Large intestine (tissue), 3 donors: ENCODE measurements around the gene KCTD1. TPM values are rescaled to one million over a fixed set of nuclear protein-coding genes. Genes with fewer than 3 reads are reported as not detected.
A peak's percentile ranks its signal among the peaks of the same experiment; 100 is the strongest.

Source experiments
- DNase-seq, 2 donors: peaks; one replicate each; pipeline versions ENCODE4 v3.0.0 to v3.0.0-alpha.2; 2013
- H3K27ac ChIP-seq: one replicate; pipeline ENCODE4 v1.5.1; 2013; ENCODE audit warnings: low read length
- H3K27me3 ChIP-seq: 2 replicates; pipeline ENCODE4 v1.6.1; 2013; ENCODE audit warnings: low read length; ENCODE audit not compliant: control insufficient read depth, insufficient read depth
- H3K36me3 ChIP-seq: 2 replicates; pipeline ENCODE4 v1.6.1; 2013; ENCODE audit warnings: low read length; ENCODE audit not compliant: control insufficient read depth, insufficient read depth
- H3K4me1 ChIP-seq: one replicate; pipeline ENCODE4 v1.6.1; 2013; ENCODE audit warnings: low read length; ENCODE audit not compliant: control insufficient read depth, insufficient read depth
- H3K4me3 ChIP-seq: one replicate; pipeline ENCODE4 v1.5.1; 2013; ENCODE audit warnings: low read length
- H3K9me3 ChIP-seq: one replicate; pipeline ENCODE4 v1.6.1; 2013; ENCODE audit warnings: mild to moderate bottlenecking, low read depth, low read length, moderate library complexity; ENCODE audit not compliant: control insufficient read depth
- WGBS: methylation state at CpG from one replicate; pipeline ENCODE4 v1.1.5; 2013; ENCODE audit warnings: low lambda C conversion rate; ENCODE audit not compliant: insufficient coverage; 5-methylcytosine and 5-hydroxymethylcytosine counted together
- polyA plus RNA-seq: library from polyadenylated mRNA; unstranded; fragments of 120-200 nt; gene quantifications from one replicate; pipeline ENCODE4 v1.2.1, GENCODE V29; 2013

KCTD1 gene
- polyA plus RNA-seq, 1 donor = 7.7 TPM

DNA sequence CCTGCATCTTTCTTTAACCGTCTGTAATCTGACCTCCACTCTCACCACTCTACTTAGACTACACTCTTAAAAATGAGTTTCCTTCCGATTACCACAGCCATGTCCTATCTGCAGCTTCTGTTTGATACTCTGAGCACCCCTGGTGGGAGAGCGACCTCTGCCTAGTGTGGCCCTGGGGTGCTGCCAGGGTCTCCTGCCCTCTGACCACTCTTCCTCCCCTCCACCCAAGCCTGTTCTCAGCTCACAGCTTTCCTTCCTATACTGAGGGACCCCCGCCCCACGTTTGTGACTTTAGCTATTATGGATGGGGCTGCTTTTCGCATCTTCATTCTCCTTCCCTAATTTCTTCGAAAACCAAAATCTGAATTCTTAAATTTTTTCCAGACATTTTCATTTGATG lies 132.7 kb downstream of the KCTD1 start:
- Histone ChIP-seq H3K9me3 (no peaks in the 10 kb centered on the region), H3K27me3 (no peaks in the 10 kb centered on the region), H3K4me3 (no peak overlapping the region), H3K27ac (no peak overlapping the region), H3K36me3 (no peaks in the 10 kb centered on the region), H3K4me1 (no peaks in the 10 kb centered on the region)
- 87% methylated on average over 3 of the region's 7 CpGs for WGBS
- DNase-seq = no peak

DNA sequence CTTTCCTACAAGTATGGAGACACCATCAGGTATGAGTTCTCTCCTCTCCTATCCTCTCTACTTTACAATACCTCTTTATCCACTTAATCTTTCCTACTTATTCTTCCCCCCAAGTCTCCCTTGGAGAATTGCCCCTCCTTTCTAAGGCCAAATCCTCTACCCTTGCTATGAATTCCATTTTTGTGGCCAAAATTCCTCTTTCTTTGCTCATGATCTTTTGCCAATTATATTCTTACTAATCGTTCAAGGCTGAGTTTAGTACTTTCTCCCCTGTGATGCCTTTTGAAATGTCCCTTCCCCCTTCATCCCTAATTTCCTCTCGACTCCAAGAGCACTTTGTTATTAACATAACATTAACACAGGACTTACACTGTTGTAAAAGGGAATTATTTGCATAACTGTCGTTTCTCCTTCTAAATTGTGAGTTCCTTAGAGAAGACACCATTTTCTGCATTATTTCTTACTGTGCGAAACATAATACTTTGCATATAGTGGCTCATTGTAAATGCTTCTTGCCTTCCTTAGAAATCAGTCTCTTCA lies 133.4 kb downstream of the KCTD1 start:
- H3K36me3 ChIP-seq = no peaks in the 10 kb centered on the region
- no peak overlapping the region for H3K4me3 ChIP-seq
- no peak for DNase-seq
- H3K27me3 ChIP-seq = no peaks in the 10 kb centered on the region
- no peaks in the 10 kb centered on the region for H3K4me1 ChIP-seq
- no peaks in the 10 kb centered on the region for H3K9me3 ChIP-seq
- WGBS = 78% methylated on average over 3 of the region's 4 CpGs
- no peak overlapping the region for H3K27ac ChIP-seq

DNA sequence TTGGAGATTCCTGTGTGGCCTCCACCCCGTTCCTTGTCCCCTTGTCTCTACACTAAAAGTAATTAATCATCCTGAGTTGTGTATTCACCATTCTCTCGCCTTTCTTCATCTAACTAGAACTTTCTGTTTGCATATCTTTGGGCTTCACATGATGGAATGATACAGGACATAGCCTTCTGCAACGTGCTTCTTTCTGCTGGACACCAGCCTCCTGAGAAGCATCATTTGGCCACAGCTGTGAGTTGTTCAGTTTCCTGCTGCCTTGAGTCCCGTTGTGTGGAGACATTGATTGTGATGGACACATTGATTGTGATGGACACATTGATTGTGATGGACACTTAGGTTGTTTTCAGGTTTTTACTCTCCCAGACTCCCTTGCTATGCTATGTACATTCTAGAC lies 139.3 kb downstream of the KCTD1 start:
- WGBS = 80% methylated on average over 1 of the region's 4 CpGs
- Histone ChIP-seq H3K27ac (no peak overlapping the region), H3K9me3 (no peaks in the 10 kb centered on the region), H3K4me1 (no peaks in the 10 kb centered on the region), H3K4me3 (no peak overlapping the region), H3K27me3 (no peaks in the 10 kb centered on the region), H3K36me3 (no peaks in the 10 kb centered on the region)
- no peak for DNase-seq

DNA sequence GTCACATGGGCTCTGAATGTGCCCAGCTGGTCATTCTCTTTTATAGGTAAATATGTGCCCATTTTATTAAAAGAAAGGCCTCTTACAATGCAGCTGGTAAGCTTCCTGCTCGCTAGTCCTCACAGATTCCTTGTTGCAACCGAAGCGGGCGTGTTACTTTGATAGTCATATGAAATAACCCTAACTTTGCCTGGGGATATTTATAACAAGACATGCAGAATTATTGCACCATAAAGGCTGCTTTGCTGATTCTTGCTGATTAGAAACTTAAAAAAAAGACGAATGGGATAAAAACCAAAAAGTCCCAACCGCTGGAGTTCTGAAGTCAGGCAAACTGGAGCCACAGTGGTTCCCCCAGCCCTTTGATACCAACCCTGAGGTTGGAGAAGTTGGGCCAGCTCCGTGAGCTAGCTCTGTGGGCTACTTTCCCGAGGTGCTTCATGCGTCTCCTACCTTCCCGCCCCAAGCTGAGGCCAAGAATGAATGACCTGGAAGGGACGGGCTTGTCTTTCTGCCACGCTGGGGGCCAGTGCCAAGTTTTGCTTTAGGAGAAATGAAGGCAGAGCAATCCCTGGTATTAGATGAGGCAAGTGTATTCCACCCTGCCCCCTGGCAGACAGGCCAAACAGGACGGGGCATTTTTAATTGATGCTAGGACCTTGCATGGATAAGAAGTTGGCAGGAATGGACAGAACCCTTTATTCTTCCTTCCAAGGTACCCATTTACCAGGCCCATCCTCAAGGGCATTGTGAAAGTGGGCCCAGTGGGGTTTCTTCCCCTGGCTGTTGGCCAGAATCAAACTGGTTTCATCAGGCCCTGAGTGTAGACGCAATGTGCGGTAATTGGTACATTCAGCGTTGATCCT lies 140.4 kb downstream of the KCTD1 start:
- Histone ChIP-seq H3K4me1 (no peaks in the 10 kb centered on the region), H3K4me3 (no peak overlapping the region), H3K27ac (no peak overlapping the region), H3K9me3 (no peaks in the 10 kb centered on the region), H3K36me3 (no peaks in the 10 kb centered on the region), H3K27me3 (no peaks in the 10 kb centered on the region)
- WGBS = no CpG with 5 or more reads among the region's 16 CpGs
- no peak for DNase-seq

DNA sequence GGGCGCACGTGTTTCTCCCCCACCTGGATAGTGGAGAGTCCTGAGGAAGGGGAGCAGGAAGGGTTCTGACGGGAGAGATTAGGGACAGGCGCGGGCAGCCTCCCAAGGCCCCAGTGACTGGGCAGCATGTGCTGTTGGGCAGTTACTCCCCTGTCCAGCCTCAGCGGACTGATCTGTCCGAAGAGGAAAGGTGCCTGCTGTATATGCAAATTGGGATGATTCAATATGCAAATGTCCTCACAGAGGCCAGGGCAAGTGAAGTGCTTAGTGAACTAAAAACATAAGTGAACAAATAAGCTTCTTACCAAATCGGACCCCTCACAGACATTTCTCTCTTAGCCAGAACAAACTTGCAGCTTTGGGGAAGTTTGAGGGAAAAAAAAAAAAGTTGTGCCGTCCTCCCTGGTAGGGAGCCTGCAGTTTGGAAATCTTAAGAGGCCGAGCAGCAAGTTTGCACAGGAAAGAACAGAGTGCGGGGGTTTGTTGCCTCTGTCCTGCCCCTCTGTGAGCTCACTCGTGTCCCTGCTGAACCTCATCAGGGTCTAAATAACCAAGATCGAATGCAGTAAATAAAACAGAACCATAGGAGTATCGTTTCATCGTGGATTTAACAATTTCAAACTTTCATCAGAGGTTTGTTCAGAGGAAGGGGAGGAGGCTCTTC lies 141.4 kb downstream of the KCTD1 start:
- H3K4me1 ChIP-seq = no peaks in the 10 kb centered on the region
- no peak overlapping the region for H3K27ac ChIP-seq
- no peak overlapping the region for H3K4me3 ChIP-seq
- DNase-seq = no peak
- no peaks in the 10 kb centered on the region for H3K27me3 ChIP-seq
- no peaks in the 10 kb centered on the region for H3K36me3 ChIP-seq
- 83% methylated on average over 4 of the region's 15 CpGs for WGBS
- no peaks in the 10 kb centered on the region for H3K9me3 ChIP-seq

DNA sequence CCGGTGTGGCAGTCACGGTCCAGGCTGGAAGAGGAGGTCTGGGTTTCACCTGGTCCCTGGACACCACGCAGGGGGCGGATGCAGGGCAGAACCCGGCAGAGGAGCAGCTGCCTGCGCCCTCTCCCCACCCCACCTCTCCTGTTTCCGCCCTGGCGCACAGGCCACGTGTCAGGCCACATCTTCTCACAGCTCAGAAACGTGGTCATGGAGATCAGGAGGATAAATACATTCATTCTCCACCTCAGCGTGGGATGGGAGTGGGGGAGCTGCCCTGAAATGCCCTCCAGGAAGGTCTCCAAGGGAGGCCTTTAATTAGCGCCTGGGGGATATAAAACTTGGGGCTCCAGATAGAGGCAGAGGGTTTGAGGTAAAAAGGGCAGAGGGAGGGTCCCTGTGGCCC lies 142.0 kb downstream of the KCTD1 start:
- H3K27ac ChIP-seq = no peak overlapping the region
- H3K27me3 ChIP-seq = no peaks in the 10 kb centered on the region
- no peak overlapping the region for H3K4me3 ChIP-seq
- H3K36me3 ChIP-seq = no peaks in the 10 kb centered on the region
- no peaks in the 10 kb centered on the region for H3K4me1 ChIP-seq
- no peak for DNase-seq
- no CpG with 5 or more reads among the region's 12 CpGs for WGBS
- no peaks in the 10 kb centered on the region for H3K9me3 ChIP-seq

DNA sequence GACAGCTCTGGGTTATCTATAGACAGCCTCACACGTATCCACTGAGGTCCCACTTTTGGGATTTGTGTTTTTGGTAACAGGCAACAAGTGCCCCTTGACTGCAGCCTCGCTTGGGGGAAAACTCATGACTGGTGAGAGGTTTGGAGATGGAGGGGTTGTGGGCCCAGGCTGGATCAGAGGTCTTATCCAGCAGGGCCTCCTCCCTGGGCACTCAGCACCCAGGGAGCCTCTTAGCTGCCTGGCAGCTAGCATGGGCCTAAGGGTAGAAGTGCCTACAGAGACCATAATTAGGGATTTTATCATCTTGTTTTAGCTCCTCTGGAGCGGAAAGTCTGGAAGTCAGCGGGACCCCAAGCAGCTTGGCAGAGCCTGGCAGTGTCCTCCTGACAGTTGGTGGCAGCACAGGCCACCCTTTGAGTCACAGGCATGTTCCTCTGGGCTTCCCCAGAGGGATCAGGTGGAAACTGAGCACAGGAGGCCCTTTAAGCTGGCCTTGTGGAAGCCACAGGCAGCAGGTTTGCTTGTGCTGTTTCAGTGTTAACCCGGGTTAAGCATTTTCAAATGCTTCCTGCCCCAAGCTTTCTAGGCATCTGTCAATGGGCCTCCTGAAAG lies 143.1 kb downstream of the KCTD1 start:
- no peak overlapping the region for H3K4me3 ChIP-seq
- H3K4me1 ChIP-seq = no peaks in the 10 kb centered on the region
- DNase-seq = peak; percentile 14 to 23
- H3K27me3 ChIP-seq = no peaks in the 10 kb centered on the region
- no peak overlapping the region for H3K27ac ChIP-seq
- WGBS = no CpG with 5 or more reads among the region's 5 CpGs
- H3K36me3 ChIP-seq = no peaks in the 10 kb centered on the region
- H3K9me3 ChIP-seq = no peaks in the 10 kb centered on the region
